ENCODE data around the gene SHCBP1. TPM values are rescaled to one million over a fixed set of nuclear protein-coding genes. Genes with fewer than 3 reads are reported as not detected.

SHCBP1 gene
- total RNA-seq, 1 experiment from 2014 or later = 54.8 TPM

GRCh38 chr16:46577988-46578579 is 43.1 kb downstream of the SHCBP1 start:
- DNase-seq = no peak
- Mint-ChIP-seq H3K4me1 (ENCODE audit: low read depth, unreplicated experiment) (no peaks in the 10 kb centered on the region), H3K27ac (ENCODE audit: unreplicated experiment) (no peak overlapping the region), H3K36me3 (ENCODE audit: insufficient read depth, unreplicated experiment) (peaks cover 10% of the 10 kb centered on the region), H3K4me3 (ENCODE audit: low read depth, unreplicated experiment) (no peak overlapping the region), H3K27me3 (ENCODE audit: unreplicated experiment) (no peaks in the 10 kb centered on the region), H3K9me3 (ENCODE audit: low read depth, unreplicated experiment) (no peaks in the 10 kb centered on the region)
- CTCF ChIA-PET = interaction anchor here (0.6 kb wide), 1 partner anchor 459 kb away, joined by 3 read pairs; no protein-coding TSS in a partner anchor
- intact Hi-C loops (cut with micrococcal nuclease; ENCODE audit: unreplicated experiment) = no loop called here
- BruUV-seq (replicated peaks) = no TSS peak
- TF ChIP-seq CTCF (IDR thresholded peaks at IDR 0.05; ENCODE audit: unreplicated experiment) = no peak

DNA sequence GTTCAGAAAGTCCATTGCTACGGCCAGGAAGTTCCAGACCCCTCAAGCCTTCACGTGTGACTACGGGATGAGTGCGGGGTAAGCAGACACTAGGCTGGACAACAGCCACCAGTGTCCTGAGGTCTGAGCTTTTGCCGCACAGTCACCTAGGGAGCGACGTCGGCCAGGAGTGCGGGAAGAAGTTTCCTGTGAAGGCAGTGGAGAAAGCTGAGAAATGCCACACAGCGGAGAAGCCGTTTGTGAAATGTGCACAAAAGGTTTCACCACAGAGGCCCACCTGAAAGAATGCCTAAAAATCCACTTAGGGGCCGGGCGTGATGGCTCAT is 47.4 kb downstream of the SHCBP1 start:
- no peak overlapping the region for H3K27ac Mint-ChIP-seq (ENCODE audit: unreplicated experiment)
- no peak for TF ChIP-seq CTCF (IDR thresholded peaks at IDR 0.05; ENCODE audit: unreplicated experiment)
- no TSS peak for BruUV-seq (replicated peaks)
- no peaks in the 10 kb centered on the region for H3K4me1 Mint-ChIP-seq (ENCODE audit: low read depth, unreplicated experiment)
- H3K36me3 Mint-ChIP-seq (ENCODE audit: insufficient read depth, unreplicated experiment) = peaks cover 6% of the 10 kb centered on the region
- DNase-seq = no peak
- peaks cover 6% of the 10 kb centered on the region for H3K9me3 Mint-ChIP-seq (ENCODE audit: low read depth, unreplicated experiment)
- no peaks in the 10 kb centered on the region for H3K27me3 Mint-ChIP-seq (ENCODE audit: unreplicated experiment)
- H3K4me3 Mint-ChIP-seq (ENCODE audit: low read depth, unreplicated experiment) = no peak overlapping the region
- intact Hi-C loops (cut with micrococcal nuclease; ENCODE audit: unreplicated experiment) = no loop called here
- CTCF ChIA-PET = no interaction called here

- Mint-ChIP-seq H3K4me3 (ENCODE audit: low read depth, unreplicated experiment) (no peak overlapping the region), H3K27ac (ENCODE audit: unreplicated experiment) (no peak overlapping the region), H3K9me3 (ENCODE audit: low read depth, unreplicated experiment) (peaks cover 6% of the 10 kb centered on the region), H3K27me3 (ENCODE audit: unreplicated experiment) (no peaks in the 10 kb centered on the region), H3K4me1 (ENCODE audit: low read depth, unreplicated experiment) (no peaks in the 10 kb centered on the region), H3K36me3 (ENCODE audit: insufficient read depth, unreplicated experiment) (peaks cover 6% of the 10 kb centered on the region)
- BruUV-seq (replicated peaks) = no TSS peak
- TF ChIP-seq CTCF (IDR thresholded peaks at IDR 0.05; ENCODE audit: unreplicated experiment) = no peak
- DNase-seq = no peak
- CTCF ChIA-PET = no interaction called here
- intact Hi-C loops (cut with micrococcal nuclease; ENCODE audit: unreplicated experiment) = no loop called here
Measured at GRCh38 chr16:46573008-46573833, 48.0 kb downstream of the SHCBP1 start.

DNA sequence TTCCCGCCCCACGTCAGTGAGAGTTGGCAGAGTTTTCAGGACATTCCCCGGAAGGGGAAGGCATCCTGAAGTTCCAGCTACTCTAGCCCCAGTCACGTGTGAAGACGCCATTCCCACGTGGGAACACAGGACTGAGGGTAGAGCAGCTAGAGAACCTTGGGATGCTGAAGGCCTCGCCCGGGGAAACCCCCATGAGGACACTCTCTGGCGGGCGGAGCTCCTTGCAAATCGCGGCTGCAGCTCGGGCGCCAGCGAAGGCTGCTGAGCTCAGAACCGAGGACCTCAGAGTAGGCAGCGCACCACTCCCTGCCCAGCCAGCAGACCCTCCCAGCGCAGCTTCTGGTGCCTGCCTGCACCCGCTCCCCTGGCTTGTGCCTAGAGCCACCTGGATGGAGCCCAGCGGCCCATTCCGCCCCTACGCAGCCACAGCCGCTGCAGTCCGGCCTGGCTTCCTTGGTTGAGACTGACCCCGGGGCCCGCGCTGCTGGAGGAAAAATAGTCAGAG is 51.9 kb downstream of the SHCBP1 start:
- Mint-ChIP-seq H3K36me3 (ENCODE audit: insufficient read depth, unreplicated experiment) (no peaks in the 10 kb centered on the region), H3K27me3 (ENCODE audit: unreplicated experiment) (no peaks in the 10 kb centered on the region), H3K4me3 (ENCODE audit: low read depth, unreplicated experiment) (no peak overlapping the region), H3K4me1 (ENCODE audit: low read depth, unreplicated experiment) (no peaks in the 10 kb centered on the region), H3K27ac (ENCODE audit: unreplicated experiment) (no peak overlapping the region), H3K9me3 (ENCODE audit: low read depth, unreplicated experiment) (peaks cover 6% of the 10 kb centered on the region)
- DNase-seq = no peak
- BruUV-seq (replicated peaks) = no TSS peak
- no peak for TF ChIP-seq CTCF (IDR thresholded peaks at IDR 0.05; ENCODE audit: unreplicated experiment)
- intact Hi-C loops (cut with micrococcal nuclease; ENCODE audit: unreplicated experiment) = no loop called here
- CTCF ChIA-PET = no interaction called here

All from Calu3 (cell line).